IPS-18a (cell line): ENCODE results near the gene ADA.

ENCODE experiments used
- H3K27ac ChIP-seq: one replicate; pipeline ENCODE4 v1.5.1; 2013; ENCODE audit warnings: low read length
- H3K27me3 ChIP-seq: one replicate; pipeline ENCODE4 v1.6.1; 2013; ENCODE audit warnings: mild to moderate bottlenecking, low read length; ENCODE audit not compliant: control insufficient read depth, insufficient read depth
- H3K36me3 ChIP-seq: one replicate; pipeline ENCODE4 v1.6.1; 2013; ENCODE audit warnings: low read depth, low read length; ENCODE audit not compliant: control insufficient read depth
- H3K4me1 ChIP-seq: one replicate; pipeline ENCODE4 v1.6.1; 2013; ENCODE audit warnings: low read depth, low read length; ENCODE audit not compliant: control insufficient read depth
- H3K4me3 ChIP-seq: one replicate; pipeline ENCODE4 v1.5.1; 2013; ENCODE audit warnings: low read length
- H3K9ac ChIP-seq: one replicate; pipeline ENCODE4 v1.6.1; 2013; ENCODE audit warnings: mild to moderate bottlenecking, low read length, moderate library complexity
- H3K9me3 ChIP-seq: one replicate; pipeline ENCODE4 v1.6.1; 2013; ENCODE audit warnings: low read depth, low read length; ENCODE audit not compliant: control insufficient read depth

The ADA gene

GRCh38 chr20:44618318-44618731 lies 33.2 kb downstream of the ADA start:
- no peak overlapping the region for H3K4me3 ChIP-seq
- peaks cover 24% of the 10 kb centered on the region for H3K4me1 ChIP-seq
- peaks cover 6% of the 10 kb centered on the region for H3K27me3 ChIP-seq
- peaks cover 10% of the 10 kb centered on the region for H3K36me3 ChIP-seq
- H3K9me3 ChIP-seq, result no peaks in the 10 kb centered on the region
- no peak overlapping the region for H3K27ac ChIP-seq
- no peak overlapping the region for H3K9ac ChIP-seq

- H3K27me3 ChIP-seq, result peaks cover 6% of the 10 kb centered on the region
- no peak overlapping the region for H3K27ac ChIP-seq
- H3K4me1 ChIP-seq, result peaks cover 24% of the 10 kb centered on the region
- no peak overlapping the region for H3K4me3 ChIP-seq
- H3K36me3 ChIP-seq, result peaks cover 10% of the 10 kb centered on the region
- no peaks in the 10 kb centered on the region for H3K9me3 ChIP-seq
- H3K9ac ChIP-seq, result no peak overlapping the region
These were observed 34.9 kb downstream of the ADA start for GRCh38 chr20:44616604-44616964.

- H3K27ac ChIP-seq, result no peak overlapping the region
- peaks cover 10% of the 10 kb centered on the region for H3K36me3 ChIP-seq
- H3K4me1 ChIP-seq, result peaks cover 24% of the 10 kb centered on the region
- no peak overlapping the region for H3K9ac ChIP-seq
- no peak overlapping the region for H3K4me3 ChIP-seq
- peaks cover 6% of the 10 kb centered on the region for H3K27me3 ChIP-seq
- no peaks in the 10 kb centered on the region for H3K9me3 ChIP-seq
These were observed 35.5 kb downstream of the ADA start for GRCh38 chr20:44615876-44616603.

- H3K27ac ChIP-seq, result no peak overlapping the region
- H3K9ac ChIP-seq, result no peak overlapping the region
- H3K36me3 ChIP-seq, result peaks cover 8% of the 10 kb centered on the region
These were observed 36.2 kb downstream of the ADA start for GRCh38 chr20:44615169-44615791.

GRCh38 chr20:44614525-44614924 lies 37.0 kb downstream of the ADA start:
- Histone ChIP-seq H3K9ac (no peak overlapping the region), H3K36me3 (peaks cover 3% of the 10 kb centered on the region), H3K4me3 (no peak overlapping the region), H3K27me3 (peaks cover 6% of the 10 kb centered on the region), H3K9me3 (no peaks in the 10 kb centered on the region), H3K27ac (no peak overlapping the region), H3K4me1 (peaks cover 28% of the 10 kb centered on the region)

More at GRCh38 chr20:44615169-44615791, 36.2 kb downstream of the ADA start:
- Histone ChIP-seq H3K4me1 (peaks cover 24% of the 10 kb centered on the region), H3K27me3 (peaks cover 6% of the 10 kb centered on the region), H3K9me3 (no peaks in the 10 kb centered on the region), H3K4me3 (no peak overlapping the region)

GRCh38 chr20:44613575-44613974 lies 37.9 kb downstream of the ADA start:
- no peaks in the 10 kb centered on the region for H3K9me3 ChIP-seq
- H3K27ac ChIP-seq, result no peak overlapping the region
- no peak overlapping the region for H3K4me3 ChIP-seq
- no peak overlapping the region for H3K9ac ChIP-seq
- H3K36me3 ChIP-seq, result no peaks in the 10 kb centered on the region
- peaks cover 29% of the 10 kb centered on the region for H3K4me1 ChIP-seq
- H3K27me3 ChIP-seq, result peaks cover under 1% of the 10 kb centered on the region

GRCh38 chr20:44610313-44610962 lies 41.1 kb downstream of the ADA start:
- Histone ChIP-seq H3K36me3 (no peaks in the 10 kb centered on the region), H3K4me1 (peaks cover 10% of the 10 kb centered on the region), H3K4me3 (no peak overlapping the region), H3K9me3 (no peaks in the 10 kb centered on the region), H3K27ac (no peak overlapping the region), H3K9ac (no peak overlapping the region), H3K27me3 (no peaks in the 10 kb centered on the region)

- Histone ChIP-seq H3K4me1 (peaks cover 4% of the 10 kb centered on the region), H3K36me3 (no peaks in the 10 kb centered on the region), H3K4me3 (no peak overlapping the region), H3K27ac (no peak overlapping the region), H3K27me3 (no peaks in the 10 kb centered on the region), H3K9ac (no peak overlapping the region), H3K9me3 (no peaks in the 10 kb centered on the region)
These were observed 41.8 kb downstream of the ADA start for GRCh38 chr20:44609516-44610312.

- Histone ChIP-seq H3K9ac (no peak overlapping the region), H3K27ac (no peak overlapping the region), H3K4me3 (no peak overlapping the region), H3K9me3 (no peaks in the 10 kb centered on the region), H3K27me3 (no peaks in the 10 kb centered on the region), H3K4me1 (peaks cover 4% of the 10 kb centered on the region), H3K36me3 (no peaks in the 10 kb centered on the region)
These were observed 42.4 kb downstream of the ADA start for GRCh38 chr20:44609006-44609515.

GRCh38 chr20:44606725-44607441 lies 44.6 kb downstream of the ADA start:
- Histone ChIP-seq H3K27ac (no peak overlapping the region), H3K4me3 (no peak overlapping the region), H3K4me1 (peaks cover 4% of the 10 kb centered on the region), H3K9me3 (no peaks in the 10 kb centered on the region), H3K27me3 (no peaks in the 10 kb centered on the region), H3K9ac (no peak overlapping the region), H3K36me3 (no peaks in the 10 kb centered on the region)

- no peak overlapping the region for H3K27ac ChIP-seq
- H3K9me3 ChIP-seq, result no peaks in the 10 kb centered on the region
- H3K4me1 ChIP-seq, result peaks cover 3% of the 10 kb centered on the region
- H3K4me3 ChIP-seq, result no peak overlapping the region
- H3K9ac ChIP-seq, result no peak overlapping the region
- no peaks in the 10 kb centered on the region for H3K36me3 ChIP-seq
- H3K27me3 ChIP-seq, result no peaks in the 10 kb centered on the region
These were observed 48.2 kb downstream of the ADA start for GRCh38 chr20:44603327-44603726.
